ENCODE results near the gene NXPH3.

Gene NXPH3

GRCh38 chr17:49588726-49589576, 13.3 kb downstream of the NXPH3 start:
- H3K36me3 ChIP-seq (ENCODE audit: control insufficient read depth in 2 of 2, insufficient read depth in 1 of 2, low read length in 2 of 2) = peaks cover 0 to 3% of the 10 kb centered on the region in 2 experiments; a peak in 2 of 3 replicates

More at GRCh38 chr17:49588726-49589576, 13.3 kb downstream of the NXPH3 start:
- ChIA-PET POLR2A (interaction anchor here (0.6 kb wide), 2 partner anchors 58 to 88 kb away, joined by 3 read pairs; no protein-coding TSS in a partner anchor), CTCF (no interaction called here)
- Histone ChIP-seq H3K4me1 (ENCODE audit: control insufficient read depth, insufficient read depth, low read length) (no peaks in the 10 kb centered on the region), H3K9me3 (ENCODE audit: control insufficient read depth, insufficient read depth, low read depth, low read length) (no peaks in the 10 kb centered on the region), H3K4me3 (ENCODE audit: low read depth, low read length) (no peak overlapping the region), H3K27ac (ENCODE audit: extremely low read depth, low read depth, low read length) (no peak overlapping the region)
- TF ChIP-seq ZNF114 (tag by site-specific recombination; IDR thresholded peaks at IDR 0.05) (no peak), ZFP3 (tag by site-specific recombination; IDR thresholded peaks at IDR 0.05; ENCODE audit: low read depth) (no peak), MZF1 (tag by site-specific recombination; IDR thresholded peaks at IDR 0.05; ENCODE audit: borderline replicate concordance) (no peak), TCF7L2 (IDR thresholded peaks at IDR 0.05; ENCODE audit: borderline replicate concordance, low read depth, low read length) (no peak), PRDM2 (tag by site-specific recombination; IDR thresholded peaks at IDR 0.05; ENCODE audit: borderline replicate concordance) (no peak), ZNF548 (tag by site-specific recombination; IDR thresholded peaks at IDR 0.05) (no peak), SCRT2 (tag by site-specific recombination; IDR thresholded peaks at IDR 0.05) (no peak), ZNF776 (tag by site-specific recombination; IDR thresholded peaks at IDR 0.05; ENCODE audit: borderline replicate concordance) (no peak), ZNF610 (tag by site-specific recombination; IDR thresholded peaks at IDR 0.05; ENCODE audit: borderline replicate concordance) (no peak), ZNF585B (tag by site-specific recombination; IDR thresholded peaks at IDR 0.05) (no peak), KLF16 (tag by site-specific recombination; IDR thresholded peaks at IDR 0.05) (no peak), ZXDB (tag by site-specific recombination; IDR thresholded peaks at IDR 0.05) (no peak), ZFP37 (tag by site-specific recombination; IDR thresholded peaks at IDR 0.05) (no peak), ZNF549 (tag by site-specific recombination; IDR thresholded peaks at IDR 0.05) (no peak), ZNF513 (tag by site-specific recombination; IDR thresholded peaks at IDR 0.05) (no peak), ZNF560 (tag by site-specific recombination; IDR thresholded peaks at IDR 0.05; ENCODE audit: borderline replicate concordance) (no peak), YY2 (tag by site-specific recombination; IDR thresholded peaks at IDR 0.05) (no peak), INSM2 (tag by site-specific recombination; IDR thresholded peaks at IDR 0.05) (no peak)
